Stomach (tissue), 9 donors: ENCODE results near the gene ZDHHC7. TPM values are rescaled to one million over a fixed set of nuclear protein-coding genes. Genes with fewer than 3 reads are reported as not detected.
A peak's percentile ranks its signal among the peaks of the same experiment; 100 is the strongest.

ENCODE experiments used
- DNase-seq, 2 donors: peaks; one replicate each; pipeline versions ENCODE4 v3.0.0 to v3.0.0-alpha.2; 2013 to 2019
- H3K27ac ChIP-seq, 5 donors: fragments of 200-600 bp in 4 of 5; sonication (generic) in 4 of 5; one replicate each; pipeline ENCODE4 v1.5.1; 2013 to 2019; ENCODE audit warnings: mild to moderate bottlenecking in 1 of 5, moderate library complexity in 1 of 5
- H3K27me3 ChIP-seq, 3 donors: fragments of 200-600 bp; sonication (generic); one replicate each; pipeline ENCODE4 v1.5.1; 2017 to 2019; ENCODE audit warnings: mixed run types in 1 of 3
- H3K36me3 ChIP-seq, 4 donors: fragments of 200-600 bp; sonication (generic); 1 replicate in 3 of 4; 2 replicates in 1 of 4; pipeline ENCODE4 v1.5.1; 2016 to 2019
- H3K4me1 ChIP-seq, 4 donors: fragments of 200-600 bp; sonication (generic); one replicate each; pipeline ENCODE4 v1.5.1; 2016 to 2019
- H3K4me3 ChIP-seq, 4 donors: fragments of 200-600 bp; sonication (generic) in 3 of 4; one replicate each; pipeline ENCODE4 v1.5.1; 2016 to 2019; ENCODE audit warnings: mild to moderate bottlenecking in 1 of 4
- H3K9me3 ChIP-seq, 4 donors: fragments of 200-600 bp; sonication (generic); one replicate each; pipeline ENCODE4 v1.5.1; 2016 to 2019
- CTCF ChIP-seq, 7 experiments: fragments of 450-650 bp in 4 of 7; fragments of 200-600 bp in 3 of 7; sonication (generic) in 3 of 7; IDR thresholded peaks; one replicate each; pipeline ENCODE4 v1.5.1; 2016 to 2019; ENCODE audit warnings: antibody characterized with exemption in 7 of 7, control low read depth in 2 of 7, mild to moderate bottlenecking in 1 of 7
- EP300 ChIP-seq: sonication (generic); formaldehyde crosslinking; IDR thresholded peaks from one replicate; pipeline ENCODE4 v1.6.1; 2017; ENCODE audit warnings: antibody characterized with exemption
- POLR2A ChIP-seq, 4 donors: fragments of 450-650 bp; IDR thresholded peaks; one replicate each; pipeline ENCODE4 v1.6.1; 2016; ENCODE audit warnings: antibody characterized with exemption in 4 of 4, control low read depth in 2 of 4, mild to moderate bottlenecking in 1 of 4, moderate library complexity in 1 of 4
- POLR2AphosphoS5 ChIP-seq, 3 donors: sonication (generic); formaldehyde crosslinking; IDR thresholded peaks; one replicate each; pipeline ENCODE4 v1.6.1; 2016; ENCODE audit warnings: antibody characterized with exemption in 3 of 3
- WGBS, 5 donors: extraction: QIAGEN DNeasy Blood & Tissue Kit in 3 of 5; methylation state at CpG; one replicate each; pipeline versions ENCODE4 v1.1.5 to v1.1.7; 2013 to 2018; 5-methylcytosine and 5-hydroxymethylcytosine counted together
- intact Hi-C: fragments of 100-400 bp; cut with DNase I; formaldehyde crosslinking; loops from one replicate; pipeline ENCODE4 v1.15.1; 2023; ENCODE audit warnings: low total_unique reads
- polyA plus RNA-seq, 3 donors: library from polyadenylated mRNA; stranded (reverse); fragments of 200-250 nt; gene quantifications; one replicate each; pipeline ENCODE4 v1.2.3, GENCODE V29; 2013
- total RNA-seq, 5 donors: library from RNA; depleted of rRNA; stranded (reverse); fragments of >200 nt; gene quantifications; one replicate each; pipeline versions ENCODE4 v1.1.0 to v1.2.3, GENCODE V29; 2014 to 2016
- donor health status: healthy with polysubstance abuse.
- donor health status: Bipolar disorder and iron deficiency.
- donor health status: healthy.

ZDHHC7 gene
- total and polyA plus RNA-seq, 8 donors, result 15.0 to 358 (median 56.2) TPM

- TF ChIP-seq POLR2A (IDR thresholded peaks at IDR 0.05), result no peak
- no peak for TF ChIP-seq CTCF (IDR thresholded peaks at IDR 0.05)
- TF ChIP-seq EP300, result no peak
- TF ChIP-seq POLR2AphosphoS5 (IDR thresholded peaks at IDR 0.05), result no peak
- Histone ChIP-seq H3K9me3 (no peaks in the 10 kb centered on the region), H3K27ac (peak overlapping the region in 2 of 5 donors; percentile 14 to 95), H3K4me3 (no peak overlapping the region), H3K36me3 (peaks cover 0 to 30% (median 27%) of the 10 kb centered on the region in 4 donors), H3K4me1 (peaks cover 3 to 50% (median 37%) of the 10 kb centered on the region in 4 donors), H3K27me3 (no peaks in the 10 kb centered on the region)
- intact Hi-C loops, result no loop called here
- no peak for DNase-seq
- WGBS, 5 donors, result 73 to 85% (median 77%) methylated on average over 5 of the region's 5 CpGs
Observed at GRCh38 chr16:85031451-85031850, 20.1 kb upstream of the ZDHHC7 start.

- TF ChIP-seq EP300 (no peak), POLR2AphosphoS5 (IDR thresholded peaks at IDR 0.05) (peak; percentile 23 to 53 (median 39))
- H3K27ac ChIP-seq, result peak overlapping the region; percentile 48 to 97 (median 95)
- H3K4me1 ChIP-seq, result peaks cover 13 to 56% (median 41%) of the 10 kb centered on the region in 4 donors
- peaks cover 0 to 30% (median 27%) of the 10 kb centered on the region in 4 donors for H3K36me3 ChIP-seq
- 68 to 82% (median 76%) methylated on average over 16 of the region's 16 CpGs for WGBS, 5 donors
- intact Hi-C loops, result no loop called here
- H3K9me3 ChIP-seq, result no peaks in the 10 kb centered on the region
- no peak for DNase-seq
- peak overlapping the region in 3 of 4 donors; percentile 3 to 79 (median 69) for H3K4me3 ChIP-seq
- no peaks in the 10 kb centered on the region for H3K27me3 ChIP-seq
Observed at GRCh38 chr16:85029981-85030401, 18.7 kb upstream of the ZDHHC7 start.

- Histone ChIP-seq H3K4me1 (peaks cover 13 to 56% (median 41%) of the 10 kb centered on the region in 4 donors), H3K9me3 (no peaks in the 10 kb centered on the region), H3K27me3 (no peaks in the 10 kb centered on the region), H3K36me3 (peaks cover 0 to 30% (median 27%) of the 10 kb centered on the region in 4 donors), H3K4me3 (peak overlapping the region; percentile 69 to 99 (median 88)), H3K27ac (peak overlapping the region in 4 of 5 donors; percentile 86 to 97 (median 96))
- intact Hi-C loops, result no loop called here
- 20 to 39% (median 32%) methylated on average over 4 of the region's 4 CpGs for WGBS, 5 donors
- DNase-seq, result no peak
- TF ChIP-seq POLR2A (IDR thresholded peaks at IDR 0.05), result no peak
- no peak for TF ChIP-seq POLR2AphosphoS5 (IDR thresholded peaks at IDR 0.05)
- TF ChIP-seq CTCF (IDR thresholded peaks at IDR 0.05), result no peak
- TF ChIP-seq EP300, result no peak
Observed at GRCh38 chr16:85029408-85029784, 18.1 kb upstream of the ZDHHC7 start.

- no peak for TF ChIP-seq CTCF (IDR thresholded peaks at IDR 0.05)
- no peak for TF ChIP-seq POLR2A (IDR thresholded peaks at IDR 0.05)
- no peak for TF ChIP-seq EP300
- peak in 2 of 3 donors; percentile 54 to 61 for TF ChIP-seq POLR2AphosphoS5 (IDR thresholded peaks at IDR 0.05)
- WGBS, 5 donors, result 11 to 28% (median 17%) methylated on average over 17 of the region's 17 CpGs
- Histone ChIP-seq H3K9me3 (no peaks in the 10 kb centered on the region), H3K4me1 (peaks cover 13 to 56% (median 41%) of the 10 kb centered on the region in 4 donors), H3K4me3 (peak overlapping the region; percentile 69 to 99 (median 88)), H3K27me3 (no peaks in the 10 kb centered on the region), H3K36me3 (peaks cover 0 to 25% (median 25%) of the 10 kb centered on the region in 4 donors), H3K27ac (peak overlapping the region; percentile 86 to 97 (median 95))
- intact Hi-C loops, result no loop called here
- peak; percentile 79 to 84 for DNase-seq
Observed at GRCh38 chr16:85028685-85029407, 17.5 kb upstream of the ZDHHC7 start.
